ENCODE results near the gene PPEF1. TPM values are rescaled to one million over a fixed set of nuclear protein-coding genes. Genes with fewer than 3 reads are reported as not detected.

PPEF1 gene
- total and polyA plus RNA-seq, 2 experiments from 2014 or later, result 0.76 TPM; not detected in 1

DNA sequence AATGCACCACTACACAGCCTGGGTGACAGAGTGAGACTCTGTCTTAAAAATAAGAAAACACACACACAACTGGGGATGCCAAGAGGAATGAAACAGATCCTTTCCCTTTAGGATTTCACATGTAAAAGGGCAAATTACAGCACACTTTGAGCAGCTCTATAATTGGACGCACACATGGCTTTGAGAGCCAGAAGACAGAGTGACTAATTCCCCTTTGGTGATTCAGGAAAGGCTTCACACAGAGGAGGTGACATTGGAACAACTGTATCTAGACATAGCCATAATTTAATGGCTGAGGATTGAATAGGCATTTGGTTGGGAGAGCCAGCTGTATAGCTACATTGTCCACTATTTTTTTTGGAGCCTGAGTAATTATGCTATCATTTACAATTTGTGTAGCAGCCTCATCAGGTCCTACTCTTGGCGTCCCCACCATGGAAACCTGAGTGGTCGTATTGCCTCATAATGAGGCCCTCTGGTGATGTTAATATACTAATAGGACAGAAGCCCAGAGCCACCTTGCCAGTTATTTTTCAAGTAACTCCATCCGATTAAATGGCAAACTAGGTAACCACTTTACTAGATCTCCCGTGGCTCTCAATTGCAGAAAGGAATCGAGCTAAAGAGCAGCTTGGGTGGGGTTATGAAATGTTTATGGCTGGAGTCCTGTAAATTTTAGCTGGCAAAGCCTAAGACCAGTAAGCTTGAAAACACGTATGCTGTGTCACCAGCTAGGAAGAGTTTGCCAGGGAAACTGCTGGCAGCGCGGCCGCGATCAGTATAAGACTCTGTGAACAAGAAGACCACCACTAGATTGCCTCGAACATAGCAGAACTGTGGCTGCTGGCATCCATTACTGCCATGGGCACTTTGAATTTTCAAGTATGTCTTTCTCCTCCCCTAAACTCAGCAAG lies 8.5 kb upstream of the PPEF1 start (continued):
- TF ChIP-seq EZH2phosphoT487 (IDR thresholded peaks at IDR 0.05; ENCODE audit: unreplicated experiment), result no peak
- TF ChIP-seq, protein P1, sequence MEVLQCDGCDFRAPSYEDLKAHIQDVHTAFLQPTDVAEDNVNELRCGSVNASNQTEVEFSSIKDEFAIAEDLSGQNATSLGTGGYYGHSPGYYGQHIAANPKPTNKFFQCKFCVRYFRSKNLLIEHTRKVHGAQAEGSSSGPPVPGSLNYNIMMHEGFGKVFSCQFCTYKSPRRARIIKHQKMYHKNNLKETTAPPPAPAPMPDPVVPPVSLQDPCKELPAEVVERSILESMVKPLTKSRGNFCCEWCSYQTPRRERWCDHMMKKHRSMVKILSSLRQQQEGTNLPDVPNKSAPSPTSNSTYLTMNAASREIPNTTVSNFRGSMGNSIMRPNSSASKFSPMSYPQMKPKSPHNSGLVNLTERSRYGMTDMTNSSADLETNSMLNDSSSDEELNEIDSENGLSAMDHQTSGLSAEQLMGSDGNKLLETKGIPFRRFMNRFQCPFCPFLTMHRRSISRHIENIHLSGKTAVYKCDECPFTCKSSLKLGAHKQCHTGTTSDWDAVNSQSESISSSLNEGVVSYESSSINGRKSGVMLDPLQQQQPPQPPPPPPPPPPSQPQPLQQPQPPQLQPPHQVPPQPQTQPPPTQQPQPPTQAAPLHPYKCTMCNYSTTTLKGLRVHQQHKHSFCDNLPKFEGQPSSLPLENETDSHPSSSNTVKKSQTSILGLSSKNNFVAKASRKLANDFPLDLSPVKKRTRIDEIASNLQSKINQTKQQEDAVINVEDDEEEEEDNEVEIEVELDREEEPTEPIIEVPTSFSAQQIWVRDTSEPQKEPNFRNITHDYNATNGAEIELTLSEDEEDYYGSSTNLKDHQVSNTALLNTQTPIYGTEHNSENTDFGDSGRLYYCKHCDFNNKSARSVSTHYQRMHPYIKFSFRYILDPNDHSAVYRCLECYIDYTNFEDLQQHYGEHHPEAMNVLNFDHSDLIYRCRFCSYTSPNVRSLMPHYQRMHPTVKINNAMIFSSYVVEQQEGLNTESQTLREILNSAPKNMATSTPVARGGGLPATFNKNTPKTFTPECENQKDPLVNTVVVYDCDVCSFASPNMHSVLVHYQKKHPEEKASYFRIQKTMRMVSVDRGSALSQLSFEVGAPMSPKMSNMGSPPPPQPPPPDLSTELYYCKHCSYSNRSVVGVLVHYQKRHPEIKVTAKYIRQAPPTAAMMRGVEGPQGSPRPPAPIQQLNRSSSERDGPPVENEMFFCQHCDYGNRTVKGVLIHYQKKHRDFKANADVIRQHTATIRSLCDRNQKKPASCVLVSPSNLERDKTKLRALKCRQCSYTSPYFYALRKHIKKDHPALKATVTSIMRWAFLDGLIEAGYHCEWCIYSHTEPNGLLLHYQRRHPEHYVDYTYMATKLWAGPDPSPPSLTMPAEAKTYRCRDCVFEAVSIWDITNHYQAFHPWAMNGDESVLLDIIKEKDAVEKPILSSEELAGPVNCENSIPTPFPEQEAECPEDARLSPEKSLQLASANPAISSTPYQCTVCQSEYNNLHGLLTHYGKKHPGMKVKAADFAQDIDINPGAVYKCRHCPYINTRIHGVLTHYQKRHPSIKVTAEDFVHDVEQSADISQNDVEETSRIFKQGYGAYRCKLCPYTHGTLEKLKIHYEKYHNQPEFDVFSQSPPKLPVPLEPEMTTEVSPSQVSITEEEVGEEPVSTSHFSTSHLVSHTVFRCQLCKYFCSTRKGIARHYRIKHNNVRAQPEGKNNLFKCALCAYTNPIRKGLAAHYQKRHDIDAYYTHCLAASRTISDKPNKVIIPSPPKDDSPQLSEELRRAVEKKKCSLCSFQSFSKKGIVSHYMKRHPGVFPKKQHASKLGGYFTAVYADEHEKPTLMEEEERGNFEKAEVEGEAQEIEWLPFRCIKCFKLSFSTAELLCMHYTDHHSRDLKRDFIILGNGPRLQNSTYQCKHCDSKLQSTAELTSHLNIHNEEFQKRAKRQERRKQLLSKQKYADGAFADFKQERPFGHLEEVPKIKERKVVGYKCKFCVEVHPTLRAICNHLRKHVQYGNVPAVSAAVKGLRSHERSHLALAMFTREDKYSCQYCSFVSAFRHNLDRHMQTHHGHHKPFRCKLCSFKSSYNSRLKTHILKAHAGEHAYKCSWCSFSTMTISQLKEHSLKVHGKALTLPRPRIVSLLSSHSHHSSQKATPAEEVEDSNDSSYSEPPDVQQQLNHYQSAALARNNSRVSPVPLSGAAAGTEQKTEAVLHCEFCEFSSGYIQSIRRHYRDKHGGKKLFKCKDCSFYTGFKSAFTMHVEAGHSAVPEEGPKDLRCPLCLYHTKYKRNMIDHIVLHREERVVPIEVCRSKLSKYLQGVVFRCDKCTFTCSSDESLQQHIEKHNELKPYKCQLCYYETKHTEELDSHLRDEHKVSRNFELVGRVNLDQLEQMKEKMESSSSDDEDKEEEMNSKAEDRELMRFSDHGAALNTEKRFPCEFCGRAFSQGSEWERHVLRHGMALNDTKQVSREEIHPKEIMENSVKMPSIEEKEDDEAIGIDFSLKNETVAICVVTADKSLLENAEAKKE (CRISPR knock-in tag; IDR thresholded peaks at IDR 0.05), result no peak

DNA sequence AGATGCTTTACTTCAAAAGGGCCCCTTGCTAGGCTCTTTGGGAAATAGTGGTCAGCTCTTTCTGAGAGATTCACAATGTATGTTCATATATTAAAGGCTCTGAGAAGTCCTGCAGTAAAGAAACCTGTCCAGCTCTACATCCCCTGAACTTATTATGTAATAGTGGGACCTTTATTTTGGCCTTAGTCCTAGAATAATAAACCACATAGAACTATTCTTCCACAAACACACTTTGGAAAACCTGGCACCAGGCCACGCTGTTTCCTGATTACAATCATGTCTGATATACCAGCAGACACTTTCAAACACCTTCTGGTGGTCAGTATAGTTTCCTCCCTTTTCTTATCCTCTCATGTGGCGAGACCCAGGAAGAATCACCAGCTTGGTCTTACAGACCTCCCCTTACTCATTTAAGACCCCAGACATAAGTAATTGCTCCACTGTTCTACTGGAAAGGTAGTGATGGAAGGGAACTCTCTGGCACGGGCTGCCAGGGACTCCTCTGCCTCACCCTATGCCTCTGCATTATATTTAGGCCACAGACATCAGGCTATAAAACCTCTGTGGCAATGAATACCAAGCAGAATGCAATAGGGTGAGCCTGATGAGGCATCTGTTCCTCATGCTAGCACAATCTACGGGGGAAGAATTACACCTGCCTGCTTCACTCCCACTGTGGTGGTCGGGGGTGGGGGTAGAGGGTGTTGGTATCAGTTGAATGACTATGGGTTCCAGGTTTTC lies 5.7 kb upstream of the PPEF1 start:
- Histone ChIP-seq H3K79me2 (replicated peaks; ENCODE audit: insufficient read depth) (no peaks in the 10 kb centered on the region), H3F3A (replicated peaks; ENCODE audit: low read depth) (no peaks in the 10 kb centered on the region), H3K27me3 (ENCODE audit: insufficient read depth) (no peaks in the 10 kb centered on the region), H3K9me2 (ENCODE audit: insufficient read depth) (no peaks in the 10 kb centered on the region), H3K4me1 (ENCODE audit: insufficient read depth) (no peaks in the 10 kb centered on the region), H4K20me1 (replicated peaks; ENCODE audit: insufficient read depth) (no peaks in the 10 kb centered on the region), H3K4me3 (no peak overlapping the region), H3K4me2 (no peak overlapping the region), H2AFZ (no peak overlapping the region), H3K27ac (ENCODE audit: low read depth) (no peak overlapping the region), H3K36me3 (ENCODE audit: insufficient read depth) (no peaks in the 10 kb centered on the region)
- Mint-ChIP-seq H3K9me3 (no peaks in the 10 kb centered on the region), H3K4me3 (no peak overlapping the region), H3K27ac (no peak overlapping the region), H3K36me3 (ENCODE audit: low read depth) (no peaks in the 10 kb centered on the region), H3K27me3 (ENCODE audit: insufficient read depth, low read depth, poor library complexity) (no peaks in the 10 kb centered on the region), H3K4me1 (peaks cover 11% of the 10 kb centered on the region)
- no peak for ATAC-seq
- DNase-seq (ENCODE audit: low spot score), result no peak
- TF ChIP-seq, protein P2, sequence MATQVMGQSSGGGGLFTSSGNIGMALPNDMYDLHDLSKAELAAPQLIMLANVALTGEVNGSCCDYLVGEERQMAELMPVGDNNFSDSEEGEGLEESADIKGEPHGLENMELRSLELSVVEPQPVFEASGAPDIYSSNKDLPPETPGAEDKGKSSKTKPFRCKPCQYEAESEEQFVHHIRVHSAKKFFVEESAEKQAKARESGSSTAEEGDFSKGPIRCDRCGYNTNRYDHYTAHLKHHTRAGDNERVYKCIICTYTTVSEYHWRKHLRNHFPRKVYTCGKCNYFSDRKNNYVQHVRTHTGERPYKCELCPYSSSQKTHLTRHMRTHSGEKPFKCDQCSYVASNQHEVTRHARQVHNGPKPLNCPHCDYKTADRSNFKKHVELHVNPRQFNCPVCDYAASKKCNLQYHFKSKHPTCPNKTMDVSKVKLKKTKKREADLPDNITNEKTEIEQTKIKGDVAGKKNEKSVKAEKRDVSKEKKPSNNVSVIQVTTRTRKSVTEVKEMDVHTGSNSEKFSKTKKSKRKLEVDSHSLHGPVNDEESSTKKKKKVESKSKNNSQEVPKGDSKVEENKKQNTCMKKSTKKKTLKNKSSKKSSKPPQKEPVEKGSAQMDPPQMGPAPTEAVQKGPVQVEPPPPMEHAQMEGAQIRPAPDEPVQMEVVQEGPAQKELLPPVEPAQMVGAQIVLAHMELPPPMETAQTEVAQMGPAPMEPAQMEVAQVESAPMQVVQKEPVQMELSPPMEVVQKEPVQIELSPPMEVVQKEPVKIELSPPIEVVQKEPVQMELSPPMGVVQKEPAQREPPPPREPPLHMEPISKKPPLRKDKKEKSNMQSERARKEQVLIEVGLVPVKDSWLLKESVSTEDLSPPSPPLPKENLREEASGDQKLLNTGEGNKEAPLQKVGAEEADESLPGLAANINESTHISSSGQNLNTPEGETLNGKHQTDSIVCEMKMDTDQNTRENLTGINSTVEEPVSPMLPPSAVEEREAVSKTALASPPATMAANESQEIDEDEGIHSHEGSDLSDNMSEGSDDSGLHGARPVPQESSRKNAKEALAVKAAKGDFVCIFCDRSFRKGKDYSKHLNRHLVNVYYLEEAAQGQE (IDR thresholded peaks at IDR 0.05; ENCODE audit: unreplicated experiment), result no peak
- TF ChIP-seq POLR2AphosphoS5 (IDR thresholded peaks at IDR 0.05; ENCODE audit: low read depth) (no peak), CREB1 (CRISPR knock-in tag; IDR thresholded peaks at IDR 0.05; ENCODE audit: low read depth) (no peak), CTCF (conservative IDR thresholded peaks at IDR 0.05; ENCODE audit: low read depth in 2 of 2) (no peak), STAT1 (IDR thresholded peaks at IDR 0.05; ENCODE audit: unreplicated experiment) (no peak), EZH2phosphoT487 (IDR thresholded peaks at IDR 0.05; ENCODE audit: unreplicated experiment) (no peak), JUNB (IDR thresholded peaks at IDR 0.05; ENCODE audit: unreplicated experiment) (no peak), ZNF114 (CRISPR knock-in tag; IDR thresholded peaks at IDR 0.05) (no peak)
- TF ChIP-seq, protein P3, sequence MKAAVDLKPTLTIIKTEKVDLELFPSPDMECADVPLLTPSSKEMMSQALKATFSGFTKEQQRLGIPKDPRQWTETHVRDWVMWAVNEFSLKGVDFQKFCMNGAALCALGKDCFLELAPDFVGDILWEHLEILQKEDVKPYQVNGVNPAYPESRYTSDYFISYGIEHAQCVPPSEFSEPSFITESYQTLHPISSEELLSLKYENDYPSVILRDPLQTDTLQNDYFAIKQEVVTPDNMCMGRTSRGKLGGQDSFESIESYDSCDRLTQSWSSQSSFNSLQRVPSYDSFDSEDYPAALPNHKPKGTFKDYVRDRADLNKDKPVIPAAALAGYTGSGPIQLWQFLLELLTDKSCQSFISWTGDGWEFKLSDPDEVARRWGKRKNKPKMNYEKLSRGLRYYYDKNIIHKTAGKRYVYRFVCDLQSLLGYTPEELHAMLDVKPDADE (IDR thresholded peaks at IDR 0.05), result no peak

Data from GM23338 (cell line).